GM12872 (cell line): ENCODE measurements around the gene USP10.

Source experiments
- TF ChIP-seq, protein P1 (sequence below): IDR thresholded peaks from 3 replicates; pipeline ENCODE4 v1.5.1; 2011; ENCODE audit warnings: low read depth, mild to moderate bottlenecking, low read length, moderate library complexity; ENCODE audit not compliant: insufficient read depth

USP10 gene

DNA sequence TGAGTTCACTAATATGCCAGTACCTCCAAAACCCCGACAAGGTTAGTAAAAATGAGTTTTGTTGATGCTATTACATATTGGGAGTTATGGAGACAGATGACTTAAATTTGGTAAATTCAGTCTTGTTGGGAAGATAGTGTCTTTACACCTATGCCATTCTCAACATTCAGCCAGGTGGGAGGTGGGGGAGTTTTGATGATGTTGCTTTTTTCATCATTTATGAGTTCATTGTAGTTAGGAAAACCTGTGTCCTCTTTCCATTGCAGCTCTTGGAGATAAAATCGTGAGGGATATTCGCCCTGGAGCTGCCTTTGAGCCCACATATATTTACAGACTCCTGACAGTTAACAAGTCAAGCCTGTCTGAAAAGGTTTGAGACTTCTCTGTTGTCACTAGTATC lies 60.1 kb downstream of the USP10 start:
- TF ChIP-seq, protein P1, sequence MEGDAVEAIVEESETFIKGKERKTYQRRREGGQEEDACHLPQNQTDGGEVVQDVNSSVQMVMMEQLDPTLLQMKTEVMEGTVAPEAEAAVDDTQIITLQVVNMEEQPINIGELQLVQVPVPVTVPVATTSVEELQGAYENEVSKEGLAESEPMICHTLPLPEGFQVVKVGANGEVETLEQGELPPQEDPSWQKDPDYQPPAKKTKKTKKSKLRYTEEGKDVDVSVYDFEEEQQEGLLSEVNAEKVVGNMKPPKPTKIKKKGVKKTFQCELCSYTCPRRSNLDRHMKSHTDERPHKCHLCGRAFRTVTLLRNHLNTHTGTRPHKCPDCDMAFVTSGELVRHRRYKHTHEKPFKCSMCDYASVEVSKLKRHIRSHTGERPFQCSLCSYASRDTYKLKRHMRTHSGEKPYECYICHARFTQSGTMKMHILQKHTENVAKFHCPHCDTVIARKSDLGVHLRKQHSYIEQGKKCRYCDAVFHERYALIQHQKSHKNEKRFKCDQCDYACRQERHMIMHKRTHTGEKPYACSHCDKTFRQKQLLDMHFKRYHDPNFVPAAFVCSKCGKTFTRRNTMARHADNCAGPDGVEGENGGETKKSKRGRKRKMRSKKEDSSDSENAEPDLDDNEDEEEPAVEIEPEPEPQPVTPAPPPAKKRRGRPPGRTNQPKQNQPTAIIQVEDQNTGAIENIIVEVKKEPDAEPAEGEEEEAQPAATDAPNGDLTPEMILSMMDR, result no peak

DNA sequence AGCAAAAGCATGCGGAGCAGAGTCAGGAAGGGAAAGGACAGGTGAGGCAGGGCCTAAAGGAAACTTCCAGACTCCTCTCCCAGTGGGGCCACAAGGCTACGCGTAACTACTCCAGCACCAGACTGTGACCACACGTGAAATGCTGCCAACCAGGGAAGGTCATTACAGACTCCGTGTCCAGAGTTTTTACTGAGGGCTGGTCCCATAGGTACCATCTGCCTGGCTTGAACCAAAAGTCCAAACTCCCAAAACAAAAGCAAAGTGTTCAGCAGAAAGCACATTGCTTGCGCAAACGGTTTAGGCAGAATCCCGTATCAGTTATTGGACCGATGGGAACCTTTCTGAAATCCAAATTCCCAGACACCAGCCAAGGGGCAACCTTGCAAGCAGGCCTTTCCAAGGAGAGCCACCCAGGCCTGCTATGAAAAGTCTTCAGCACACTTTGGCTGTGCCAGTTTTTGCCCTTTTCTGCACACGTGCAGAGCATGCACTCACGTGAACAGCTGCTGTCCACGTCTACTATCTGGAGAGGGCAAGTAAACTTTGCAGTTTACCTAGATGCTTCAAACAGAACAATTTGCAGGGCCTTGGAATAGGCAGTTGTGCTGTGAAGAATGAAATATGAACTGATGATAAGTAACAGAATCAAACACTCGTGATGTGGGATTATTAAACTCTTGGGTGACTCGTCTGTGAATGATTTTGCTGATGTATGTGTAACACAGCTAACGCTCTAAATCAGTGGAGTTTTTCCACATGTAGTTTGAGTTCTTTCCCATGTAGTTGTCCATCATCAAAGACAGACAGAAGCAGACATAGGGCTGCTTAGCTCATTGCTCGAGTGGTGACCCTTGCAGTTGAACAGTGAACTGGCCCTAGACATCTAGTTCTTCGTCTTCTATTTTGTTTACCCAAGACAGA lies 61.9 kb downstream of the USP10 start:
- TF ChIP-seq, protein P1, result no peak

DNA sequence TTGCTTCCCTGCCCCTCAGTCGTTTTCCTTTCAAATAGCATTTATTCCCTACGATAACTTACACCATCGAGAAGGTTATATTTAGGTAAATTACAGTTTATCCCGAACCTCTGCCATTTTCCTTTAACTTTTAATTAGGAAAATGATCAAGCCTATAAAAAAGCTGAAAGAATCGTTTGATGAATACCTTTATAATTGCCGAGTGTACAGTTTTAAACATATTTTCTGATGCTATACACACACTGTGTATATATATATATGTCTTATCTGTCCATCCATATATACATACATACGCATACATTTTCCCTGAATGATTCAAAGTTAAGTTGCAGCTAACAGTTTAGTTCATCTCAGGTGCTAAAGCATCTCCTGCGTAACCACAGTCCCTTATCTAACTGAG lies 63.4 kb downstream of the USP10 start:
- TF ChIP-seq, protein P1, result no peak

DNA sequence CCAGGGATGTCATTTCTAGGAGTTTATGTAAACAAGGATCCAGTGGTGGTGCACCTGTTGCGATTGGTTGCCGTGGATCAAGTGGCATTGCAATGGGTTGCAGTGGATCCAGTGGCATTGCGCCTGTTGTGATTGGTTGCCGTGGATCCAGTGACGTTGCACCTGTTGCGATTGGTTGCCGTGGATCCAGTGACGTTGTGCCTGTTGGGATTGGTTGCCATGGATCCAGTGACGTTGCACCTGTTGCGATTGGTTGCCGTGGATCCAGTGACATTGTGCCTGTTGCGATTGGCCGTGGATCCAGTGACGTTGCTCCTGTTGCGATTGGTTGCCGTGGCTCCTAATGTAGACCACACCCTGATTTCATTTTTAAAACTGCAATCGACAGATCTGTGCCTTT lies 63.8 kb downstream of the USP10 start:
- TF ChIP-seq, protein P1, result no peak

DNA sequence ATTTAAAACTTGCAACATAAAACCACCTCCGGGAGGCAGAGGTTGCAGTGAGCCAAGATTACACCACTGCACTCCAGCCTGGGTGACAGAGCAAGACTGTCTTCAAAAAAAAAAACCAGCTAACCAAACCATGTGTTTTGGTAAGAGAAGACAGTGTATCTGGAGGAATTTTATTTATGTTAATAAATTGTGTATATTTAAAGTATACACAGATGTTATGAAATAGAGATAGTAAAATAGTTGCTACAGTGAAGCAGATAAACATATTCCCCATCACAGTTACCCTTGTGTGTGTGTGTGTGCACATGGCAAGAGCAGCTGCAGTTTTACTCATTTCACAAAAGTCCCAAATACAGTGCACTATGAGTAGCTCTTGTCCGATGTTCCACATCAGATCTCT lies 65.2 kb downstream of the USP10 start:
- TF ChIP-seq, protein P1, result no peak

DNA sequence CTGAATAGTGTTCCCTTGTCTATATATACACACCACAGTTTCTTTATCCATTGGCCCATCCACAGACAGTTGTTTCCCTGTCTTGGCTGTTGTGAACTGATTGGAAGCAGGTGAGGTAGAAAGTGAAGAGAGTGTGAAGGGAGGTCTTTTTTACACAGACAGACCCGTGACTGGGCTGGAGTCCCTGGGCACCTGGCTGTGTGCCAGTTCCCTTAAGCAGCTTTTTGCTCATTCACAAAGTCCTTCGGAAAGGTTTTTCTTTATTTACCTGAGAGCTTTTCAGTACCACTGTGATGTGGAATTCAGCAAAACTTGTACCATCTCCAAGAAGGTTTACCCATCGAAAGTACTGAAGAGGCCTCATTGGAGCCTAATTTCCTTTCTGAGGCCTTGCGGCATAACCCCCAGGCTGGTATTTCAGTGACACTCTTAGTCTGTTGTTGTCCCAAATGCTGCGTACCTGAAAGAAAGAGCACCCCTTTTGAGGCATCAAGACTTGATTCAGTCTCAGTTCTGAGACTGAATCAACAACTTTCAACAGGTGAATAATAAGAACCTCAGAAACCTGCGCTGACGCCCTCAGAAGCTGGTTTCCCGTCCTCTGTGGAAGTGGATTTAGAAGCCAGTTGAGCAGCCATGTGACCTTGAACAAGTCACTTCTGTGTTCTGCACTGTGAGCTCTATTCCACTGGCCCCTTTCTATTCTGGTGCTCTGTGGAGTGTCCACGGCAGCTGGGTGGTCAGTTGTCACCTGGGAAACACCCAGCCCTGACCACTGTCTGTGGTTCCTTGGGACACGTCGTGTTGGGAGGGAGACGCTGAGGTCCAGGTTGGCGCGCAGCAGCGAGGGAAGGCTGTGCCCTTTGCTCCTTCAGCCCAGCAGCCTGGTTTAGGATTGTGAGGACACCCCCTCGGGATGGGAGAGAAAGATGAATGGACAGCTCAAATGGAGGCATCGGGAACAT lies 66.1 kb downstream of the USP10 start:
- TF ChIP-seq, protein P1, result no peak

DNA sequence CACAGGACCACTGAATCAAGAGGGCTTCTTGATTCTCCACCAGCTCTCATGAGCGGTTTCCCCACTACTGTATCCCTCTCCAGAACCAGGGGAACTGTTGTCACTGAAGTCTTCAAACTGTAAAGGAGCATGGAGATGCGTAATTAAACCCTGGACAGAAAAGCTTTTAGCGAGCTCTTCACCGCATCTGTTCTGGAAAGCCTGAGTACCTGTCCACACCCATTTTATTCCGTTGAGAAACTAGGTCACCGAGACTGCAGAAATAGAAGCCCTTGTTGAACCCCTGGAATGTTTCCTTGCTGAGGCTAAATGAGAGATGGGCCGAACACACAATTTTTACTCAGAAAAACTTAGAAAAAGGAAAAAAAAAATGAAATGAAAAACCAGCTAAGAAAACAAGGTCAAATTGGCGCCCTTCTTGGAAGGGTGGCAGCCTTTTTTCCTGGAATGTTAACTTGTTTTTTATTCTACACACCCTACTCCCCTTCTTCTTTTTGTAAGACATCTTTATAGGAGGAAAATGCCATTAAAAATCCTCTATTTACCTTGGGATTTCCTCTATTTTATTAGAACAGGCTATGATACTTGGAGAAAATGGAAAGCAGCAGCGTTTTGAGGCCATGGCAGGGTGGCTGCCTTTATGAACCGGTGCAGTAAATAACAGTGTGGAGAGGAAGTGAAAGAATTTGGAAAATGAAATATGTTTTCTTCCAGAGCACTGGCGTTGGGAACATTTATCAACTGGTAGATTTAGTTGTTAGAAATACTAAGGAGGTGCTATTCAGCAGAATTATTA lies 67.4 kb downstream of the USP10 start:
- TF ChIP-seq, protein P1, result no peak
